ENCODE measurements around the gene RPS6KA1. TPM values are rescaled to one million over a fixed set of nuclear protein-coding genes. Genes with fewer than 3 reads are reported as not detected.

Gene RPS6KA1
- total RNA-seq, 1 experiment from 2014 or later, result 65.5 TPM

- ATAC-seq (no peak), DNase-seq (ENCODE audit: low spot score) (no peak)
- H3K36me3 Mint-ChIP-seq, result no peaks in the 10 kb centered on the region
- peaks cover 13% of the 10 kb centered on the region for H3K27me3 Mint-ChIP-seq (ENCODE audit: low read depth)
- ChIA-PET CTCF (interaction anchor here (1.0 to 1.4 kb wide), 2 partner anchors 10 to 17 kb away, joined by 3 read pairs; no protein-coding TSS in a partner anchor), POLR2A (no interaction called here)
- H3K27ac Mint-ChIP-seq, result no peak overlapping the region
- H3K4me3 Mint-ChIP-seq, result no peak overlapping the region
- H3K9me3 Mint-ChIP-seq, result no peaks in the 10 kb centered on the region
- TF ChIP-seq, protein P1, sequence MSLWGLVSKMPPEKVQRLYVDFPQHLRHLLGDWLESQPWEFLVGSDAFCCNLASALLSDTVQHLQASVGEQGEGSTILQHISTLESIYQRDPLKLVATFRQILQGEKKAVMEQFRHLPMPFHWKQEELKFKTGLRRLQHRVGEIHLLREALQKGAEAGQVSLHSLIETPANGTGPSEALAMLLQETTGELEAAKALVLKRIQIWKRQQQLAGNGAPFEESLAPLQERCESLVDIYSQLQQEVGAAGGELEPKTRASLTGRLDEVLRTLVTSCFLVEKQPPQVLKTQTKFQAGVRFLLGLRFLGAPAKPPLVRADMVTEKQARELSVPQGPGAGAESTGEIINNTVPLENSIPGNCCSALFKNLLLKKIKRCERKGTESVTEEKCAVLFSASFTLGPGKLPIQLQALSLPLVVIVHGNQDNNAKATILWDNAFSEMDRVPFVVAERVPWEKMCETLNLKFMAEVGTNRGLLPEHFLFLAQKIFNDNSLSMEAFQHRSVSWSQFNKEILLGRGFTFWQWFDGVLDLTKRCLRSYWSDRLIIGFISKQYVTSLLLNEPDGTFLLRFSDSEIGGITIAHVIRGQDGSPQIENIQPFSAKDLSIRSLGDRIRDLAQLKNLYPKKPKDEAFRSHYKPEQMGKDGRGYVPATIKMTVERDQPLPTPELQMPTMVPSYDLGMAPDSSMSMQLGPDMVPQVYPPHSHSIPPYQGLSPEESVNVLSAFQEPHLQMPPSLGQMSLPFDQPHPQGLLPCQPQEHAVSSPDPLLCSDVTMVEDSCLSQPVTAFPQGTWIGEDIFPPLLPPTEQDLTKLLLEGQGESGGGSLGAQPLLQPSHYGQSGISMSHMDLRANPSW (CRISPR knock-in tag; conservative IDR thresholded peaks at IDR 0.05; ENCODE audit: low read depth), result no peak
- peaks cover 9% of the 10 kb centered on the region for H3K4me1 Mint-ChIP-seq
Measured at GRCh38 chr1:26521669-26522030, 7.9 kb upstream of the RPS6KA1 start.

GRCh38 chr1:26522073-26522472 is 7.5 kb upstream of the RPS6KA1 start:
- H3K27ac Mint-ChIP-seq, result no peak overlapping the region
- ChIA-PET CTCF (interaction anchor here (0.6 to 1.4 kb wide), 2 partner anchors 17 kb away, joined by 3 read pairs; no protein-coding TSS in a partner anchor), POLR2A (no interaction called here)
- no peaks in the 10 kb centered on the region for H3K9me3 Mint-ChIP-seq
- peaks cover 9% of the 10 kb centered on the region for H3K4me1 Mint-ChIP-seq
- H3K27me3 Mint-ChIP-seq (ENCODE audit: low read depth), result peaks cover 13% of the 10 kb centered on the region
- ATAC-seq (no peak), DNase-seq (ENCODE audit: low spot score) (no peak)
- no peak overlapping the region for H3K4me3 Mint-ChIP-seq
- H3K36me3 Mint-ChIP-seq, result no peaks in the 10 kb centered on the region
- TF ChIP-seq, protein P2, sequence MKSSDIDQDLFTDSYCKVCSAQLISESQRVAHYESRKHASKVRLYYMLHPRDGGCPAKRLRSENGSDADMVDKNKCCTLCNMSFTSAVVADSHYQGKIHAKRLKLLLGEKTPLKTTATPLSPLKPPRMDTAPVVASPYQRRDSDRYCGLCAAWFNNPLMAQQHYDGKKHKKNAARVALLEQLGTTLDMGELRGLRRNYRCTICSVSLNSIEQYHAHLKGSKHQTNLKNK (CRISPR knock-in tag; IDR thresholded peaks at IDR 0.05), result no peak
- TF ChIP-seq, protein P3, sequence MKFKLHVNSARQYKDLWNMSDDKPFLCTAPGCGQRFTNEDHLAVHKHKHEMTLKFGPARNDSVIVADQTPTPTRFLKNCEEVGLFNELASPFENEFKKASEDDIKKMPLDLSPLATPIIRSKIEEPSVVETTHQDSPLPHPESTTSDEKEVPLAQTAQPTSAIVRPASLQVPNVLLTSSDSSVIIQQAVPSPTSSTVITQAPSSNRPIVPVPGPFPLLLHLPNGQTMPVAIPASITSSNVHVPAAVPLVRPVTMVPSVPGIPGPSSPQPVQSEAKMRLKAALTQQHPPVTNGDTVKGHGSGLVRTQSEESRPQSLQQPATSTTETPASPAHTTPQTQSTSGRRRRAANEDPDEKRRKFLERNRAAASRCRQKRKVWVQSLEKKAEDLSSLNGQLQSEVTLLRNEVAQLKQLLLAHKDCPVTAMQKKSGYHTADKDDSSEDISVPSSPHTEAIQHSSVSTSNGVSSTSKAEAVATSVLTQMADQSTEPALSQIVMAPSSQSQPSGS (CRISPR knock-in tag; IDR thresholded peaks at IDR 0.05; ENCODE audit: borderline replicate concordance, low read depth), result no peak
- TF ChIP-seq USF2 (CRISPR knock-in tag; IDR thresholded peaks at IDR 0.05), result no peak
- TF ChIP-seq, protein P1 (CRISPR knock-in tag; conservative IDR thresholded peaks at IDR 0.05; ENCODE audit: low read depth), result no peak
- no peak for TF ChIP-seq ATF6 (CRISPR knock-in tag; IDR thresholded peaks at IDR 0.05)
- TF ChIP-seq GTF2I (CRISPR knock-in tag; conservative IDR thresholded peaks at IDR 0.05), result no peak
- TF ChIP-seq, protein P4, sequence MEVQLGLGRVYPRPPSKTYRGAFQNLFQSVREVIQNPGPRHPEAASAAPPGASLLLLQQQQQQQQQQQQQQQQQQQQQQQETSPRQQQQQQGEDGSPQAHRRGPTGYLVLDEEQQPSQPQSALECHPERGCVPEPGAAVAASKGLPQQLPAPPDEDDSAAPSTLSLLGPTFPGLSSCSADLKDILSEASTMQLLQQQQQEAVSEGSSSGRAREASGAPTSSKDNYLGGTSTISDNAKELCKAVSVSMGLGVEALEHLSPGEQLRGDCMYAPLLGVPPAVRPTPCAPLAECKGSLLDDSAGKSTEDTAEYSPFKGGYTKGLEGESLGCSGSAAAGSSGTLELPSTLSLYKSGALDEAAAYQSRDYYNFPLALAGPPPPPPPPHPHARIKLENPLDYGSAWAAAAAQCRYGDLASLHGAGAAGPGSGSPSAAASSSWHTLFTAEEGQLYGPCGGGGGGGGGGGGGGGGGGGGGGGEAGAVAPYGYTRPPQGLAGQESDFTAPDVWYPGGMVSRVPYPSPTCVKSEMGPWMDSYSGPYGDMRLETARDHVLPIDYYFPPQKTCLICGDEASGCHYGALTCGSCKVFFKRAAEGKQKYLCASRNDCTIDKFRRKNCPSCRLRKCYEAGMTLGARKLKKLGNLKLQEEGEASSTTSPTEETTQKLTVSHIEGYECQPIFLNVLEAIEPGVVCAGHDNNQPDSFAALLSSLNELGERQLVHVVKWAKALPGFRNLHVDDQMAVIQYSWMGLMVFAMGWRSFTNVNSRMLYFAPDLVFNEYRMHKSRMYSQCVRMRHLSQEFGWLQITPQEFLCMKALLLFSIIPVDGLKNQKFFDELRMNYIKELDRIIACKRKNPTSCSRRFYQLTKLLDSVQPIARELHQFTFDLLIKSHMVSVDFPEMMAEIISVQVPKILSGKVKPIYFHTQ (CRISPR knock-in tag; IDR thresholded peaks at IDR 0.05), result no peak
- no peak for TF ChIP-seq JAZF1 (CRISPR knock-in tag; IDR thresholded peaks at IDR 0.05)
- no peak for TF ChIP-seq SOX15 (CRISPR knock-in tag; IDR thresholded peaks at IDR 0.05)
- no peak for TF ChIP-seq MXD4 (CRISPR knock-in tag; IDR thresholded peaks at IDR 0.05; ENCODE audit: borderline replicate concordance)
- no peak for TF ChIP-seq NFE2L1 (CRISPR knock-in tag; IDR thresholded peaks at IDR 0.05)
- no peak for TF ChIP-seq NR1H2 (CRISPR knock-in tag; IDR thresholded peaks at IDR 0.05)
- TF ChIP-seq FOXP1 (CRISPR knock-in tag; IDR thresholded peaks at IDR 0.05; ENCODE audit: borderline replicate concordance), result no peak
- no peak for TF ChIP-seq ZNF121 (CRISPR knock-in tag; IDR thresholded peaks at IDR 0.05)
- no peak for TF ChIP-seq ZNF396 (CRISPR knock-in tag; IDR thresholded peaks at IDR 0.05; ENCODE audit: borderline replicate concordance)

Data from WTC11 (cell line).